Transverse colon (tissue), 4 donors: ENCODE measurements around the gene SEC22A. TPM values are rescaled to one million over a fixed set of nuclear protein-coding genes. Genes with fewer than 3 reads are reported as not detected.

Source experiments
- DNase-seq: peaks from one replicate; pipeline ENCODE4 v3.0.0-alpha.2; 2019
- H3K27ac ChIP-seq, 4 donors: fragments of 200-600 bp; sonication (generic); 2 replicates each; pipeline ENCODE4 v1.5.1; 2016 to 2018; ENCODE audit warnings: inconsistent platforms in 4 of 4
- H3K27me3 ChIP-seq: fragments of 200-600 bp; sonication (generic); 2 replicates; pipeline ENCODE4 v1.5.1; 2017; ENCODE audit warnings: inconsistent platforms
- H3K36me3 ChIP-seq, 4 donors: fragments of 200-600 bp; sonication (generic); 2 replicates each; pipeline ENCODE4 v1.5.1; 2017 to 2019; ENCODE audit warnings: inconsistent platforms in 4 of 4
- H3K4me1 ChIP-seq, 4 donors: fragments of 200-600 bp; sonication (generic); 2 replicates each; pipeline ENCODE4 v1.5.1; 2017 to 2020; ENCODE audit warnings: inconsistent platforms in 4 of 4
- H3K4me3 ChIP-seq, 4 donors: fragments of 200-600 bp; sonication (generic); 1 replicate in 1 of 4; 2 replicates in 3 of 4; pipeline versions ENCODE4 v1.5.1 to v1.6.1; 2017 to 2019; ENCODE audit warnings: inconsistent platforms in 4 of 4
- H3K9me3 ChIP-seq, 2 donors: fragments of 200-600 bp; sonication (generic); 2 replicates each; pipeline ENCODE4 v1.5.1; 2017 to 2019; ENCODE audit warnings: inconsistent platforms in 2 of 2
- CTCF ChIP-seq, 5 experiments: fragments of 200-600 bp in 3 of 5; fragments of 450-650 bp in 2 of 5; sonication (generic) in 3 of 5; IDR thresholded peaks; 1 replicate in 2 of 5; 2 replicates in 3 of 5; pipeline ENCODE4 v1.5.1; 2016 to 2017; ENCODE audit warnings: antibody characterized with exemption in 5 of 5, inconsistent platforms in 3 of 5, mild to moderate bottlenecking in 2 of 5, moderate library complexity in 1 of 5
- EP300 ChIP-seq: sonication (generic); formaldehyde crosslinking; IDR thresholded peaks from one replicate; pipeline ENCODE4 v1.6.1; 2017; ENCODE audit warnings: antibody characterized with exemption, low read depth
- POLR2A ChIP-seq: fragments of 450-650 bp; IDR thresholded peaks from one replicate; pipeline ENCODE4 v1.6.1; 2016; ENCODE audit warnings: antibody characterized with exemption, mild to moderate bottlenecking, moderate library complexity
- POLR2AphosphoS5 ChIP-seq, 3 donors: sonication (generic); formaldehyde crosslinking; IDR thresholded peaks; one replicate each; pipeline ENCODE4 v1.6.1; 2016; ENCODE audit warnings: antibody characterized with exemption in 3 of 3
- WGBS, 2 donors: methylation state at CpG; one replicate each; pipeline ENCODE4 v1.1.5; 2018; ENCODE audit warnings: low coverage in 1 of 2; 5-methylcytosine and 5-hydroxymethylcytosine counted together
- in situ Hi-C, 4 donors: fragments of 200-750 bp; cut with MboI; loops; one replicate each; pipeline versions ENCODE4 v1.15.0 to v1.15.1; 2017; ENCODE audit warnings: low sequenced_read_pairs in 3 of 4, low pct_ligation_motif_present in 1 of 4, low pct_unique_long_range_greater_than_20kb in 1 of 4
- intact Hi-C: fragments of 100-400 bp; cut with DNase I; formaldehyde crosslinking; loops from one replicate; pipeline ENCODE4 v1.15.1; 2023; ENCODE audit warnings: low total_unique reads
- total RNA-seq, 4 donors: library from RNA; depleted of rRNA; stranded (reverse); fragments of >200 nt; gene quantifications; one replicate each; pipeline ENCODE4 v1.1.0, GENCODE V29; 2016

The SEC22A gene
- total RNA-seq, 4 donors from 2014 or later: 4.5 to 33.8 (median 17.6) TPM

- TF ChIP-seq EP300: no peak
- no peak for TF ChIP-seq POLR2A
- TF ChIP-seq POLR2AphosphoS5 (IDR thresholded peaks at IDR 0.05): no peak
- no peak for TF ChIP-seq CTCF (IDR thresholded peaks at IDR 0.05)
- no peaks in the 10 kb centered on the region for H3K9me3 ChIP-seq
- no peak for DNase-seq
- H3K4me1 ChIP-seq: no peaks in the 10 kb centered on the region
- intact Hi-C loops (no loop called here), in situ Hi-C loops (loop anchor here in 2 of 4 donors (25.0 kb wide), 1 partner anchor 334 kb away; no protein-coding TSS in a partner anchor)
- 66 to 79% methylated on average over 2 of the region's 2 CpGs for WGBS, 2 donors
- H3K36me3 ChIP-seq: peaks cover 0 to 9% (median 0%) of the 10 kb centered on the region in 4 donors
- no peaks in the 10 kb centered on the region for H3K27me3 ChIP-seq
- no peak overlapping the region for H3K27ac ChIP-seq
- no peak overlapping the region for H3K4me3 ChIP-seq
These were observed 69.1 kb downstream of the SEC22A start for GRCh38 chr3:123270818-123271217.

- Histone ChIP-seq H3K27ac (no peak overlapping the region), H3K4me1 (no peaks in the 10 kb centered on the region), H3K4me3 (no peak overlapping the region), H3K9me3 (no peaks in the 10 kb centered on the region), H3K36me3 (peaks cover 0 to 9% (median 0%) of the 10 kb centered on the region in 4 donors), H3K27me3 (no peaks in the 10 kb centered on the region)
- TF ChIP-seq POLR2A (no peak), EP300 (no peak), POLR2AphosphoS5 (IDR thresholded peaks at IDR 0.05) (no peak)
- intact Hi-C loops: no loop called here
- DNase-seq: no peak
- 66 to 67% methylated on average over 4 to 5 of the region's 5 CpGs for WGBS, 2 donors
- in situ Hi-C loops: loop anchor here in 2 of 4 donors (25.0 kb wide), 1 partner anchor 334 kb away; no protein-coding TSS in a partner anchor
These were observed 69.9 kb downstream of the SEC22A start for GRCh38 chr3:123271466-123272159.

GRCh38 chr3:123272547-123272946, 70.8 kb downstream of the SEC22A start:
- no peak for TF ChIP-seq POLR2A
- no peak for TF ChIP-seq EP300
- TF ChIP-seq CTCF (IDR thresholded peaks at IDR 0.05): no peak
- intact Hi-C loops: no loop called here
- peaks cover 0 to 9% (median 0%) of the 10 kb centered on the region in 4 donors for H3K36me3 ChIP-seq
- 95 to 100% methylated on average over 1 to 2 of the region's 2 CpGs for WGBS, 2 donors
- no peaks in the 10 kb centered on the region for H3K4me1 ChIP-seq
- no peak overlapping the region for H3K4me3 ChIP-seq
- in situ Hi-C loops: loop anchor here in 2 of 4 donors (25.0 kb wide), 1 partner anchor 335 kb away; no protein-coding TSS in a partner anchor
- no peaks in the 10 kb centered on the region for H3K9me3 ChIP-seq
- no peaks in the 10 kb centered on the region for H3K27me3 ChIP-seq
- no peak for DNase-seq
- no peak overlapping the region for H3K27ac ChIP-seq

GRCh38 chr3:123275691-123276090, 73.9 kb downstream of the SEC22A start:
- no peak overlapping the region for H3K4me3 ChIP-seq
- H3K9me3 ChIP-seq: no peaks in the 10 kb centered on the region
- in situ Hi-C loops: no loop called here
- WGBS, 2 donors: 56 to 69% methylated on average over 2 to 3 of the region's 3 CpGs
- H3K27me3 ChIP-seq: no peaks in the 10 kb centered on the region
- H3K27ac ChIP-seq: no peak overlapping the region
- no peak for TF ChIP-seq CTCF (IDR thresholded peaks at IDR 0.05)
- intact Hi-C loops: loop anchor here (2.0 kb wide), 1 partner anchor 31 kb away; no protein-coding TSS in a partner anchor
- H3K4me1 ChIP-seq: no peaks in the 10 kb centered on the region
- H3K36me3 ChIP-seq: peaks cover 0 to 9% (median 0%) of the 10 kb centered on the region in 4 donors
- no peak for DNase-seq
